IMR-90 (cell line): ENCODE measurements around the gene CYB5R3. TPM values are rescaled to one million over a fixed set of nuclear protein-coding genes. Genes with fewer than 3 reads are reported as not detected.

Experiments
- ATAC-seq: fragments of 200-7000 bp; cut with Tn5 transposase; 2 replicates; pipeline ENCODE4 v1.9.1; 2020; ENCODE audit warnings: low read depth, mild to moderate bottlenecking, moderate library complexity
- BruUV-seq: library from RNA; stranded (reverse); fragments of 400-500 nt; replicated peaks from 2 replicates; lab custom pipeline; 2021; lab: Mats Ljungman, UMichigan
- CTCF ChIA-PET: fragments of 300-600 bp; formaldehyde crosslinking; extraction: SDS; loops from one replicate; lab custom pipeline; 2021; ENCODE audit warnings: antibody characterized with exemption; lab: Yijun Ruan, JAX
- POLR2A ChIA-PET: fragments of 300-600 bp; sonication (Branson Sonifier 250); formaldehyde crosslinking; loops from one replicate; lab custom pipeline; 2022; ENCODE audit warnings: antibody characterized with exemption; ENCODE audit not compliant: unreplicated experiment; lab: Charles Lee
- DNase-seq: peaks from one replicate; pipeline ENCODE4 v3.0.0; 2013
- H2AFZ ChIP-seq: replicated peaks from 2 replicates; pipeline ENCODE3; 2013; ENCODE audit warnings: low read length, mild to moderate bottlenecking; ENCODE audit not compliant: poor library complexity
- H2AK5ac ChIP-seq: 2 replicates; pipeline ENCODE4 v1.6.1; 2013; ENCODE audit warnings: low read depth, low read length, inconsistent platforms
- H2AK9ac ChIP-seq: replicated peaks from 2 replicates; pipeline ENCODE3; 2013; ENCODE audit warnings: mild to moderate bottlenecking, low read depth, low read length, moderate library complexity; ENCODE audit not compliant: poor library complexity
- H2BK120ac ChIP-seq: 2 replicates; pipeline ENCODE4 v1.6.1; 2013; ENCODE audit warnings: low read depth, low read length, inconsistent platforms
- H2BK15ac ChIP-seq: 3 replicates; pipeline ENCODE4 v1.6.1; 2013; ENCODE audit warnings: low read depth, low read length, inconsistent platforms
- H2BK20ac ChIP-seq: 2 replicates; pipeline ENCODE4 v1.6.1; 2013; ENCODE audit warnings: low read depth, mild to moderate bottlenecking, inconsistent platforms, low read length, moderate library complexity
- H2BK5ac ChIP-seq: 2 replicates; pipeline ENCODE4 v1.6.1; 2013; ENCODE audit warnings: mild to moderate bottlenecking, low read depth, low read length, inconsistent platforms; ENCODE audit not compliant: poor library complexity, severe bottlenecking
- H3K14ac ChIP-seq: replicated peaks from 2 replicates; pipeline ENCODE4 v1.6.1; 2013; ENCODE audit warnings: low read depth, low read length, inconsistent platforms
- H3K18ac ChIP-seq: 2 replicates; pipeline ENCODE4 v1.6.1; 2013; ENCODE audit warnings: low read depth, low read length, control low read depth
- H3K23ac ChIP-seq: 2 replicates; pipeline ENCODE4 v1.6.1; 2013; ENCODE audit warnings: low read depth, low read length, inconsistent platforms
- H3K27ac ChIP-seq: 2 replicates; pipeline ENCODE4 v1.5.1; 2013; ENCODE audit warnings: mild to moderate bottlenecking, control low read depth, low read length; ENCODE audit not compliant: insufficient read depth
- H3K27me3 ChIP-seq: 2 replicates; pipeline ENCODE4 v1.6.1; 2013; ENCODE audit warnings: low read length; ENCODE audit not compliant: control insufficient read depth, insufficient read depth
- H3K36me3 ChIP-seq: 2 replicates; pipeline ENCODE4 v1.6.1; 2013; ENCODE audit warnings: low read length, mixed read lengths; ENCODE audit not compliant: control insufficient read depth, insufficient read depth
- H3K4ac ChIP-seq: 2 replicates; pipeline ENCODE4 v1.6.1; 2013; ENCODE audit warnings: low read depth, low read length, inconsistent platforms
- H3K4me1 ChIP-seq: 2 replicates; pipeline ENCODE4 v1.6.1; 2013; ENCODE audit warnings: low read length, mixed read lengths; ENCODE audit not compliant: control insufficient read depth, insufficient read depth
- H3K4me2 ChIP-seq: 2 replicates; pipeline ENCODE4 v1.6.1; 2013; ENCODE audit warnings: low read depth, mild to moderate bottlenecking, control low read depth, low read length, moderate library complexity
- H3K4me3 ChIP-seq: 2 replicates; pipeline ENCODE4 v1.5.1; 2013; ENCODE audit warnings: low read depth, mild to moderate bottlenecking, control low read depth, low read length, moderate library complexity; ENCODE audit not compliant: insufficient read depth
- H3K56ac ChIP-seq: 2 replicates; pipeline ENCODE4 v1.6.1; 2013; ENCODE audit warnings: low read length, inconsistent platforms; ENCODE audit not compliant: insufficient read depth; ENCODE audit errors: extremely low read depth
- H3K79me1 ChIP-seq, 2 experiments: 2 replicates each; pipeline ENCODE4 v1.6.1; 2013; ENCODE audit warnings: low read length in 2 of 2, inconsistent platforms in 1 of 2, low read depth in 1 of 2
- H3K9ac ChIP-seq: 2 replicates; pipeline ENCODE4 v1.6.1; 2013; ENCODE audit warnings: low read depth, low read length, control low read depth
- H3K9me1 ChIP-seq: 2 replicates; pipeline ENCODE4 v1.6.1; 2013; ENCODE audit warnings: low read length, inconsistent platforms; ENCODE audit not compliant: insufficient read depth
- H3K9me3 ChIP-seq: 2 replicates; pipeline ENCODE4 v1.6.1; 2013; ENCODE audit warnings: low read length; ENCODE audit not compliant: control insufficient read depth, insufficient read depth
- H4K20me1 ChIP-seq: 2 replicates; pipeline ENCODE4 v1.6.1; 2013; ENCODE audit warnings: low read length, inconsistent platforms; ENCODE audit not compliant: insufficient read depth
- H4K5ac ChIP-seq: 2 replicates; pipeline ENCODE4 v1.6.1; 2013; ENCODE audit warnings: mild to moderate bottlenecking, low read depth, low read length, control low read depth
- H4K8ac ChIP-seq, 2 experiments: 2 replicates each; pipeline ENCODE4 v1.6.1; 2013; ENCODE audit warnings: low read depth in 2 of 2, low read length in 2 of 2, control low read depth in 1 of 2, inconsistent platforms in 1 of 2
- H4K91ac ChIP-seq: 2 replicates; pipeline ENCODE4 v1.6.1; 2013; ENCODE audit warnings: low read depth, low read length, inconsistent platforms; ENCODE audit not compliant: insufficient read depth
- BHLHE40 ChIP-seq: fragments of 150-350 bp; IDR thresholded peaks from 2 replicates; pipeline ENCODE4 v1.6.1; 2016; ENCODE audit warnings: mild to moderate bottlenecking, low read depth, low read length
- CEBPB ChIP-seq: IDR thresholded peaks from 2 replicates; pipeline ENCODE4 v1.6.1; 2012; ENCODE audit warnings: low read depth, low read length, improper control_type of control experiment
- CHD1 ChIP-seq: IDR thresholded peaks from 2 replicates; pipeline ENCODE4 v1.6.1; 2012; ENCODE audit warnings: low read depth, low read length, improper control_type of control experiment
- FOS ChIP-seq: fragments of 150-350 bp; IDR thresholded peaks from 2 replicates; pipeline ENCODE4 v1.6.1; 2016; ENCODE audit warnings: low read depth, low read length
- MAFK ChIP-seq: IDR thresholded peaks from 2 replicates; pipeline ENCODE4 v1.6.1; 2012; ENCODE audit warnings: low read depth, low read length, improper control_type of control experiment
- MAZ ChIP-seq: IDR thresholded peaks from 2 replicates; pipeline ENCODE4 v1.6.1; 2012; ENCODE audit warnings: low read depth, mild to moderate bottlenecking, low read length, improper control_type of control experiment, moderate library complexity, borderline replicate concordance
- MXI1 ChIP-seq: IDR thresholded peaks from 2 replicates; pipeline ENCODE4 v1.6.1; 2012; ENCODE audit warnings: low read depth, mild to moderate bottlenecking, low read length, moderate library complexity, borderline replicate concordance
- NFE2L2 ChIP-seq: fragments of 150-350 bp; IDR thresholded peaks from 2 replicates; pipeline ENCODE4 v1.6.1; 2016; ENCODE audit warnings: low read depth, mild to moderate bottlenecking, low read length
- POLR2A ChIP-seq: IDR thresholded peaks from 2 replicates; pipeline ENCODE4 v1.6.1; 2012; ENCODE audit warnings: mild to moderate bottlenecking, low read depth, low read length
- RCOR1 ChIP-seq: IDR thresholded peaks from 2 replicates; pipeline ENCODE4 v1.6.1; 2012; ENCODE audit warnings: mild to moderate bottlenecking, low read length, improper control_type of control experiment; ENCODE audit not compliant: insufficient replicate concordance
- RFX5 ChIP-seq: IDR thresholded peaks from 2 replicates; pipeline ENCODE4 v1.8.0; 2012; ENCODE audit warnings: low read depth, mild to moderate bottlenecking, low read length, moderate library complexity
- SMC3 ChIP-seq: fragments of 150-350 bp; IDR thresholded peaks from 2 replicates; pipeline ENCODE4 v1.6.1; 2016; ENCODE audit warnings: low read depth, mild to moderate bottlenecking, antibody characterized with exemption, low read length, moderate library complexity
- USF2 ChIP-seq: fragments of 150-350 bp; IDR thresholded peaks from 2 replicates; pipeline ENCODE4 v1.6.1; 2017; ENCODE audit warnings: mild to moderate bottlenecking, antibody characterized with exemption, low read length, low read depth
- WGBS, 2 experiments: methylation state at CpG; one replicate each; pipeline versions ENCODE4 v1.1.5 to v1.1.7; 2013; ENCODE audit warnings: missing lambda C conversion rate in 2 of 2; ENCODE audit not compliant: insufficient read length in 1 of 2; ENCODE audit errors: extremely low coverage in 2 of 2; 5-methylcytosine and 5-hydroxymethylcytosine counted together
- dilution Hi-C: fragments of 300-500 bp; cut with HindIII; formaldehyde crosslinking; loops from one replicate; pipeline ENCODE4 v1.14.3; 2018; ENCODE audit warnings: low sequenced_read_pairs; ENCODE audit not compliant: unreplicated experiment
- in situ Hi-C: fragments of 300-500 bp; cut with MboI; formaldehyde crosslinking; loops from 3 replicates; pipeline ENCODE4 v1.14.3; 2019; ENCODE audit warnings: low sequenced_read_pairs, inconsistent platforms, mixed read lengths
- intact Hi-C: fragments of 100-400 bp; cut with micrococcal nuclease; formaldehyde crosslinking; loops from 2 replicates; pipeline ENCODE4 v1.10.0; 2022
- polyA plus RNA-seq, 3 experiments: library from polyadenylated mRNA; depleted of rRNA; stranded (reverse); fragments of >200 nt; gene quantifications; 2 replicates each; pipeline ENCODE4 v1.2.3, GENCODE V29; 2012; ENCODE audit warnings: low replicate concordance in 1 of 3
- total RNA-seq: library from RNA; depleted of rRNA; stranded (reverse); fragments of >200 nt; gene quantifications from 2 replicates; pipeline ENCODE4 v1.2.3, GENCODE V29; 2012

Gene CYB5R3
- total and polyA plus RNA-seq, 2 of the 4 experiments (the other 2 are of a cell fraction), result 44.1 to 362 TPM

- H4K5ac ChIP-seq, result no peak overlapping the region
- no peak overlapping the region for H3K56ac ChIP-seq
- H3K9ac ChIP-seq, result no peak overlapping the region
- H3K14ac ChIP-seq, result no peak overlapping the region
- H2BK20ac ChIP-seq, result no peak overlapping the region
- no peak overlapping the region for H3K27ac ChIP-seq
- no peak for ATAC-seq
- peaks cover 26 to 50% of the 10 kb centered on the region in 2 experiments for H3K79me1 ChIP-seq
- no peaks in the 10 kb centered on the region for H3K9me3 ChIP-seq
- WGBS, 2 experiments, result 95% methylated on average over 16 of the region's 18 CpGs; no CpG with 5 or more reads in 1 of the 2 experiments
- no peaks in the 10 kb centered on the region for H3K4me1 ChIP-seq
- no peak for DNase-seq
- no peak overlapping the region for H2AFZ ChIP-seq
- no peak overlapping the region for H2BK15ac ChIP-seq
- no peaks in the 10 kb centered on the region for H3K27me3 ChIP-seq
- no peak for TF ChIP-seq MAFK
- TF ChIP-seq USF2, result no peak
- TF ChIP-seq BHLHE40, result no peak
- no peak for TF ChIP-seq MAZ
- no peak for TF ChIP-seq RCOR1
- TF ChIP-seq MXI1, result no peak
- TF ChIP-seq CEBPB, result no peak
- no peak for TF ChIP-seq RFX5
- TF ChIP-seq POLR2A, result no peak
- TF ChIP-seq CHD1, result no peak
- no peak for TF ChIP-seq SMC3
- no peak for TF ChIP-seq NFE2L2
- no peak for TF ChIP-seq FOS
- ChIA-PET CTCF (no interaction called here), POLR2A (no interaction called here)
- H2BK120ac ChIP-seq, result no peak overlapping the region
- H2BK5ac ChIP-seq, result no peak overlapping the region
- no peak overlapping the region for H3K23ac ChIP-seq
- no peak overlapping the region for H3K4me3 ChIP-seq
- no peak overlapping the region for H2AK9ac ChIP-seq
- in situ Hi-C loops (no loop called here), dilution Hi-C loops (no loop called here), intact Hi-C loops (no loop called here)
- no TSS peak for BruUV-seq
- H2AK5ac ChIP-seq, result no peak overlapping the region
- H4K8ac ChIP-seq, result no peak overlapping the region
- 0 out of 2 replicates have a peak, but pooled peaks cover 4% of the 10 kb centered on the region for H3K9me1 ChIP-seq
- no peak overlapping the region for H3K4me2 ChIP-seq
- no peak overlapping the region for H3K18ac ChIP-seq
- H3K4ac ChIP-seq, result no peak overlapping the region
- H3K36me3 ChIP-seq, result peaks cover 77% of the 10 kb centered on the region
- H4K20me1 ChIP-seq, result peaks cover 12% of the 10 kb centered on the region; the same call in 1 of the 2 replicates
- H4K91ac ChIP-seq, result no peak overlapping the region
Measured at GRCh38 chr22:42630211-42630610, 19.0 kb downstream of the CYB5R3 start.
